K562 (cell line): ENCODE data around the gene SYVN1. TPM values are rescaled to one million over a fixed set of nuclear protein-coding genes. Genes with fewer than 3 reads are reported as not detected.

ENCODE experiments used
- BRD9 ChIP-seq: fragments of 450-650 bp; IDR thresholded peaks from 2 replicates; pipeline ENCODE4 v1.6.1; 2018; ENCODE audit warnings: low read depth; ENCODE audit not compliant: partially characterized antibody
- C11orf30 ChIP-seq: fragments of 450-650 bp; IDR thresholded peaks from 2 replicates; pipeline ENCODE4 v1.6.1; 2016; ENCODE audit warnings: low read depth, mild to moderate bottlenecking
- CBFB ChIP-seq: sonication (generic); formaldehyde crosslinking; IDR thresholded peaks from 2 replicates; pipeline ENCODE4 v1.4.0; 2020; ENCODE audit warnings: mild to moderate bottlenecking, missing genetic modification reagents
- CHD2 ChIP-seq: IDR thresholded peaks from 2 replicates; pipeline ENCODE4 v1.6.1; 2011; ENCODE audit warnings: low read depth, low read length
- ELK3 ChIP-seq: fragments of 450-650 bp; formaldehyde crosslinking; IDR thresholded peaks from 2 replicates; pipeline ENCODE4 v1.4.0; 2020; ENCODE audit warnings: mild to moderate bottlenecking
- FOXJ2 ChIP-seq: fragments of 200-800 bp; sonication (Bioruptor generic); IDR thresholded peaks from 2 replicates; pipeline ENCODE4 v1.6.1; 2016; ENCODE audit warnings: missing genetic modification characterization, missing compliant biosample characterization
- MCM5 ChIP-seq: fragments of 450-650 bp; IDR thresholded peaks from 2 replicates; pipeline ENCODE4 v1.6.1; 2016; ENCODE audit warnings: low read depth
- MTA2 ChIP-seq: fragments of 450-650 bp; IDR thresholded peaks from 2 replicates; pipeline ENCODE4 v1.6.1; 2016; ENCODE audit warnings: low read depth
- PCBP1 ChIP-seq: fragments of 200-400 bp; formaldehyde crosslinking; IDR thresholded peaks from 2 replicates; pipeline ENCODE4 v1.6.1; 2018; ENCODE audit warnings: mild to moderate bottlenecking, low read depth, low read length; ENCODE audit not compliant: poor library complexity, severe bottlenecking
- RB1 ChIP-seq: fragments of 450-650 bp; IDR thresholded peaks from 2 replicates; pipeline ENCODE4 v1.6.1; 2017; ENCODE audit warnings: low read depth, mild to moderate bottlenecking
- SAFB2 ChIP-seq: fragments of 200-400 bp; formaldehyde crosslinking; IDR thresholded peaks from 2 replicates; pipeline ENCODE4 v1.6.1; 2018; ENCODE audit warnings: borderline replicate concordance, low read length, low read depth, moderate library complexity; ENCODE audit not compliant: severe bottlenecking
- TBL1XR1 ChIP-seq, 2 experiments: IDR thresholded peaks; 2 replicates each; pipeline ENCODE4 v1.6.1; 2012; ENCODE audit warnings: improper control_type of control experiment in 2 of 2, low read length in 2 of 2, mild to moderate bottlenecking in 1 of 2
- ZBED1 ChIP-seq: IDR thresholded peaks from 2 replicates; pipeline ENCODE4 v1.6.1; 2014
- ZBTB12 ChIP-seq: fragments of 250-450 bp; sonication (Bioruptor Pico); IDR thresholded peaks from 2 replicates; pipeline ENCODE4 v1.4.0; 2020
- ZNF354B ChIP-seq: fragments of 250-450 bp; sonication (Bioruptor Pico); IDR thresholded peaks from 2 replicates; pipeline ENCODE4 v1.4.0; 2020
- ZNF518B ChIP-seq: fragments of 250-450 bp; sonication (Bioruptor Pico); IDR thresholded peaks from 2 replicates; pipeline ENCODE4 v1.5.0; 2021; ENCODE audit warnings: mild to moderate bottlenecking, moderate library complexity
- ZNF57 ChIP-seq: fragments of 450-650 bp; formaldehyde crosslinking; IDR thresholded peaks from 2 replicates; pipeline ENCODE4 v1.4.0; 2020; ENCODE audit warnings: mild to moderate bottlenecking, moderate library complexity
- ZNF592 ChIP-seq: fragments of 450-650 bp; IDR thresholded peaks from 2 replicates; pipeline ENCODE4 v1.6.1; 2017; ENCODE audit warnings: antibody characterized with exemption, mild to moderate bottlenecking
- ZNF766 ChIP-seq: fragments of 200-800 bp; sonication (Bioruptor generic); conservative IDR thresholded peaks from 2 replicates; pipeline ENCODE4 v1.6.1; 2016; ENCODE audit warnings: missing genetic modification characterization, missing compliant biosample characterization
- polyA plus RNA-seq, 8 experiments: library from polyadenylated mRNA; depleted of rRNA in 4 of 8; stranded (reverse) in 5 of 8; unstranded in 3 of 8; fragments of >200 nt; fragmentation: Nextera tagmentation in 2 of 8; fragmentation: Illumina TruSeq in 1 of 8; extraction: Ambion mirVana in 2 of 8; extraction: Trizol in 1 of 8; gene quantifications; 2 replicates each; pipeline versions ENCODE4 v1.2.1 to v1.2.3, GENCODE V29; 2011 to 2014; ENCODE audit warnings: inconsistent platforms in 1 of 8, missing spikeins in 1 of 8
- total RNA-seq, 7 experiments: library from RNA; depleted of rRNA in 6 of 7; stranded (reverse); fragments of >200 nt in 6 of 7; fragmentation: Illumina TruSeq in 2 of 7; extraction: Trizol in 2 of 7; gene quantifications; 2 replicates each; pipeline versions ENCODE4 v1.2.1 to v1.2.3, GENCODE V29; 2011 to 2021; ENCODE audit warnings: low replicate concordance in 1 of 7

The SYVN1 gene
- total and polyA plus RNA-seq, 9 of the 15 experiments (the other 6 are each of a cell fraction or from before 2014, with no cell fraction given), result 0.41 to 47.4 (median 9.9) TPM

GRCh38 chr11:65180877-65181568 is 46.7 kb upstream of the SYVN1 start (continued):
- TF ChIP-seq FOXJ2 (tag) (no peak), MTA2 (no peak), ZNF766 (CRISPR knock-in tag) (no peak), BRD9 (peak; percentile 85), SAFB2 (no peak), PCBP1 (peak; percentile 37), MCM5 (no peak), C11orf30 (peak; percentile 58), ELK3 (CRISPR knock-in tag) (no peak), CHD2 (no peak), ZBTB12 (CRISPR knock-in tag) (no peak), ZNF354B (CRISPR knock-in tag) (no peak), TBL1XR1 (IDR thresholded peaks at IDR 0.05; ENCODE audit: low read length in 2 of 2) (no peak), RB1 (peak; percentile 48; the same call in 1 of the 2 replicates), ZNF518B (CRISPR knock-in tag) (no peak), ZNF57 (CRISPR knock-in tag) (no peak), ZBED1 (0 out of 2 replicates have a peak, but pooled peaks have one; percentile 35), CBFB (CRISPR knock-in tag) (no peak), ZNF592 (no peak)
